ENCODE data around the gene ACKR4. TPM values are rescaled to one million over a fixed set of nuclear protein-coding genes. Genes with fewer than 3 reads are reported as not detected.
A peak's percentile ranks its signal among the peaks of the same experiment; 100 is the strongest.

ACKR4 gene
- total RNA-seq, 1 donor from 2014 or later, result 5.2 TPM

DNA sequence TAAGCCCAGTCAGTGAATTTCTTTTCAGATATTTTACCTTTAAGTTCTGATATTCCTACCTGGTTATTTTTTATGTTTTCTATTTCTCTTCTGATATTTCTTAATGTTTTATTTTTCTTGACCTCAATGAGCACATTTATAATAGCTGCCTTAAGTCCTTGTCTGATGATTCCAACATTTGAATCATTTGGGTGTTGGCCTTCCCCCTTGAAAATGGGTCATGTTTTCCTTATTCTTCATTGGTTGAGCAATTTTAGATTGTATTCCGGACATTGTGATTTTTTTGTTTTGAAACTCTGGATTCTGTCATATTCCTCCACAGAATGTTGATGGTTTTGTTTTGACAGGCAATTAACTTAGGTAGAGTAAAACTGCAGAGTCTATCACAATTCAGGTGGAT, 9.7 kb upstream of the ACKR4 start:
- H3K4me1 ChIP-seq, result no peaks in the 10 kb centered on the region
- TF ChIP-seq, protein P1, sequence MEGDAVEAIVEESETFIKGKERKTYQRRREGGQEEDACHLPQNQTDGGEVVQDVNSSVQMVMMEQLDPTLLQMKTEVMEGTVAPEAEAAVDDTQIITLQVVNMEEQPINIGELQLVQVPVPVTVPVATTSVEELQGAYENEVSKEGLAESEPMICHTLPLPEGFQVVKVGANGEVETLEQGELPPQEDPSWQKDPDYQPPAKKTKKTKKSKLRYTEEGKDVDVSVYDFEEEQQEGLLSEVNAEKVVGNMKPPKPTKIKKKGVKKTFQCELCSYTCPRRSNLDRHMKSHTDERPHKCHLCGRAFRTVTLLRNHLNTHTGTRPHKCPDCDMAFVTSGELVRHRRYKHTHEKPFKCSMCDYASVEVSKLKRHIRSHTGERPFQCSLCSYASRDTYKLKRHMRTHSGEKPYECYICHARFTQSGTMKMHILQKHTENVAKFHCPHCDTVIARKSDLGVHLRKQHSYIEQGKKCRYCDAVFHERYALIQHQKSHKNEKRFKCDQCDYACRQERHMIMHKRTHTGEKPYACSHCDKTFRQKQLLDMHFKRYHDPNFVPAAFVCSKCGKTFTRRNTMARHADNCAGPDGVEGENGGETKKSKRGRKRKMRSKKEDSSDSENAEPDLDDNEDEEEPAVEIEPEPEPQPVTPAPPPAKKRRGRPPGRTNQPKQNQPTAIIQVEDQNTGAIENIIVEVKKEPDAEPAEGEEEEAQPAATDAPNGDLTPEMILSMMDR (IDR thresholded peaks at IDR 0.05; ENCODE audit: borderline replicate concordance), result no peak
- no peak overlapping the region for H3K4me3 ChIP-seq
- H3K9me3 ChIP-seq (replicated peaks), result no peaks in the 10 kb centered on the region
- H3K27ac ChIP-seq (replicated peaks), result no peak overlapping the region
- H3K27me3 ChIP-seq (ENCODE audit: low read depth), result no peaks in the 10 kb centered on the region
- DNase-seq, result no peak
- intact Hi-C loops (cut with micrococcal nuclease), result no loop called here
- peaks cover 12% of the 10 kb centered on the region for H3K36me3 ChIP-seq

DNA sequence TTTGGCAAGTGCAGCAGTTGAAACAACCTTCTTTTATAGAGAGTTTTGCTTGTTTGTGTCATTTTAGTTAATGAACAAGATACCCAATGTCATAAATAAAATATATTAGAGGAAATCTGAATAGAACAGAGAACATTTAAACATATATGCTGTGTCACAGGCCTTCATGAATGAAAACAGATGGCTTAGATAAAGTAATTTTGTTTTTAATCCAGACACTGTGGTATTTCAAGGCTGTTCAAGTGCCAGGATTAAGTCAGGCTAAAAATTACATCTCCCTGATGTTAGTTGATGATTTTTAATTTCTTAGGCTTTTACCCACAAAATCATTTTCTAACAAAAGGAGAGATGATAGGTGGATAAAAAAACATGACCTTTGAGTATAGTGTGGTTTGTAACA, 4.9 kb upstream of the ACKR4 start:
- peaks cover 18% of the 10 kb centered on the region for H3K36me3 ChIP-seq
- intact Hi-C loops (cut with micrococcal nuclease), result no loop called here
- H3K27ac ChIP-seq (replicated peaks), result peak overlapping the region; percentile 5
- no peak overlapping the region for H3K4me3 ChIP-seq
- no peaks in the 10 kb centered on the region for H3K4me1 ChIP-seq
- H3K9me3 ChIP-seq (replicated peaks), result no peaks in the 10 kb centered on the region
- TF ChIP-seq, protein P1 (IDR thresholded peaks at IDR 0.05; ENCODE audit: borderline replicate concordance), result no peak
- no peaks in the 10 kb centered on the region for H3K27me3 ChIP-seq (ENCODE audit: low read depth)
- DNase-seq, result no peak

DNA sequence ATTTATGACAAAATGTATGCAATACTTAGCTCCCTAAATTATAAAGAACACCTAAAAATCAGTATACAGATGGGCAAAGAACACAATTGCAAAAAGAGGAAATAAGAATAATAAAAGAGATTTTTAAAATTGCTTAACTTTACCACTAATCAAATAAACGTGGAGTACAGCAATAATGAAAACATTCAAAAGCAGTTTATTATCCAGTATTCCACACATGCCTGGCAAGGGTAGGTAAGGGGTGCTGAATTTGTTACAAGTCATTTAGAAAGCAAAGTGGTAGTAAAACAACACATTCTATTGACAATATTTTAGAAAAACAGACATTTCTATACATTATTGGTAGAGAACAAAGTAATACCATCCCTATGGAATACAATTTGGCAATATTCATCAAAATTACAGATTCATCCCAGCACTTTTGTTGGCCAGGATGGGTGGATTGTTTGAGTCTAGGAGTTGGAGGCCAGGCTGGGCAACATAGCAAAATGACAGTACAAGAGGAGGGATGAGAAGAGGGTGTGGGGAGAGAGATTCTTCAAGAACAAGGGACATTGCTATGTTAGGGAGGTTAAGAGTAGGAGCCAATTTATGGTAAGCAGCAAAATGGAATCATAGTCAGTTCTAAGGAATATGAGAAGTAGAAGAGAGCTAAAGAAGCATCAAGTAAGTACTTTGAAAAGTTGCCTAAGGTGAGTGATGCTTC, 3.7 kb upstream of the ACKR4 start:
- TF ChIP-seq, protein P1 (IDR thresholded peaks at IDR 0.05; ENCODE audit: borderline replicate concordance), result no peak
- DNase-seq, result no peak
- H3K4me3 ChIP-seq, result no peak overlapping the region
- no peaks in the 10 kb centered on the region for H3K9me3 ChIP-seq (replicated peaks)
- peaks cover 18% of the 10 kb centered on the region for H3K36me3 ChIP-seq
- intact Hi-C loops (cut with micrococcal nuclease), result no loop called here
- H3K27me3 ChIP-seq (ENCODE audit: low read depth), result no peaks in the 10 kb centered on the region
- peaks cover under 1% of the 10 kb centered on the region for H3K4me1 ChIP-seq
- no peak overlapping the region for H3K27ac ChIP-seq (replicated peaks)

DNA sequence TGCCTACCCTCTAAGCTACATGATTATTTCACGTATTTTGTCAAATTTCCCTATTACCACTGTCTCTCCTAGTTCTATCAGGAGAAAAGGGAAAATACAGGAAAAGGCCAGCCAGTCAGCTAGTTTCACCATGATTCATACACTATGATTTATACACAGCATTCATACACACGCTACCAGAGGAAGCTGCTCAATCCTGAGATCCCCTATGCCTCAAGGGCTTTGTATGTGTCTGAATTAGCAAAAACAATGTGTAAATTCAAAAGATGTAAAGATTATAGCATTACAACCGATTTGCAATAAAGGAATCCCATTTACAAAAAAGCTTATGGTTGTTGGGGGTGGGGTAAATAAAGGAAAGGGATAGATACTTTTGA, 3.1 kb upstream of the ACKR4 start:
- Histone ChIP-seq H3K4me3 (no peak overlapping the region), H3K36me3 (peaks cover 24% of the 10 kb centered on the region), H3K27me3 (ENCODE audit: low read depth) (no peaks in the 10 kb centered on the region), H3K9me3 (replicated peaks) (no peaks in the 10 kb centered on the region), H3K4me1 (peaks cover 6% of the 10 kb centered on the region), H3K27ac (replicated peaks) (no peak overlapping the region)
- TF ChIP-seq, protein P1 (IDR thresholded peaks at IDR 0.05; ENCODE audit: borderline replicate concordance), result no peak
- no peak for DNase-seq
- intact Hi-C loops (cut with micrococcal nuclease), result no loop called here

DNA sequence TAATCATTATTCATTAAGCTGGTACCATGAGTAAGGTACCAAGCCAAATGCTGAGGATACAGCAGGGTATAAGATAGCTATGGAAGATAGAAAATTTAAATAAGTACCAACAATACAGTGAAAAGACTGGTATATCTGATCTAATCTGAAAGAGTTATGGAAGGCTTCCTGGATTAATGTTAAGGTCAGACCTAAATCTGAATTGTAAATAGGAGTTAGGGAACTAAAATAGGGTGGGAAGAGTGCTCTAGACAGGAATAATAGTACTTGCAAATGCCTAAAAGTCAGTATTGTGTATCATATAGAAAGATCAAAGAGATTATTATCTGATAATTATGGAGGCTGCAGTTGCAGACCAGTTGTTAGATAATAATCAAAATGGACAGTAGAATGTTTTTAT, 2.6 kb upstream of the ACKR4 start:
- no peak for DNase-seq
- Histone ChIP-seq H3K27ac (replicated peaks) (no peak overlapping the region), H3K27me3 (ENCODE audit: low read depth) (no peaks in the 10 kb centered on the region), H3K4me3 (no peak overlapping the region), H3K36me3 (peaks cover 24% of the 10 kb centered on the region), H3K4me1 (peaks cover 6% of the 10 kb centered on the region), H3K9me3 (replicated peaks) (no peaks in the 10 kb centered on the region)
- TF ChIP-seq, protein P1 (IDR thresholded peaks at IDR 0.05; ENCODE audit: borderline replicate concordance), result no peak
- intact Hi-C loops (cut with micrococcal nuclease), result no loop called here

Measured in left ventricle myocardium inferior (tissue), 1 donor.